ENCODE measurements around the gene INPP5D. TPM values are rescaled to one million over a fixed set of nuclear protein-coding genes. Genes with fewer than 3 reads are reported as not detected.
"Not testable (repeated sequence)": the region's sequence is repeated elsewhere in the genome, so short reads cannot be mapped to it uniquely, and the experiment has no call there.

Gene INPP5D
- total RNA-seq: 1.6 TPM

- DNase-seq (ENCODE audit: low spot score in 2 of 2) (no peak), FAIRE-seq (no peak)
Measured at GRCh38 chr2:233059797-233060500, at the start of gene INPP5D. TSS of gene INPP5D (plus strand) at chr2:233060342. CDS start at chr2:233060479, 137 bp downstream.

GRCh38 chr2:233010569-233011267 lies 49.4 kb upstream of the INPP5D start:
- FAIRE-seq (no peak), DNase-seq (ENCODE audit: low spot score in 2 of 2) (no peak)

GRCh38 chr2:233011268-233011650 lies 48.9 kb upstream of the INPP5D start:
- DNase-seq (ENCODE audit: low spot score in 2 of 2) (no peak), FAIRE-seq (no peak)

DNA sequence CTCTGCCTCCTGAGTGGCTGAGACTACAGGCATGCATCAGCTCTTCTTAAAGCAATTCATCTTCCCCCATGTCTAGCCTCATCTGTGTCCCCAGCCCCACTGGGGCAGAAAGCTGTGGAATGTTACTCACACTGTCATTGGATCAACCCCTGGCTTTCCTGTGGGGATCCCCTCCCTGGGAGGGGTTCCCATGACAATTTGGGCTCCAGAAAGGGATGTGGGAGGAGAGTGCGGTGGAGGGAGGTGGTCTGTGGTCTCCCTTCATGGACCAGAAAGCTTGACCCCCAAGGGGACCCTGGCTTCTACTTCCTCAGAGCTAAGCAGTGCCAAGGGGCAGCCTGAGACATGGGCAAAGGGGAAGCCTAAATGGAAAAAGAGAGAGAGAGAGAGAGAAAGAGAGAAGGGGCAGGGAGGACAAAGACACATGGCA lies 48.4 kb upstream of the INPP5D start:
- DNase-seq (ENCODE audit: low spot score in 2 of 2) (no peak), FAIRE-seq (no peak)

GRCh38 chr2:233012301-233012971 lies 47.7 kb upstream of the INPP5D start:
- DNase-seq (ENCODE audit: low spot score in 2 of 2) (no peak), FAIRE-seq (no peak)

- no peak for DNase-seq (ENCODE audit: low spot score in 2 of 2)
- FAIRE-seq: no peak
Measured at GRCh38 chr2:233013027-233013461, 47.1 kb upstream of the INPP5D start, which contains the start of gene NGEF. TSS of gene NGEF (minus strand) at chr2:233013256. CDS start at chr2:232974890, 38,366 bp downstream.

- FAIRE-seq (no peak), DNase-seq (ENCODE audit: low spot score in 2 of 2) (no peak)
Measured at GRCh38 chr2:233013650-233014049, 46.5 kb upstream of the INPP5D start.

DNA sequence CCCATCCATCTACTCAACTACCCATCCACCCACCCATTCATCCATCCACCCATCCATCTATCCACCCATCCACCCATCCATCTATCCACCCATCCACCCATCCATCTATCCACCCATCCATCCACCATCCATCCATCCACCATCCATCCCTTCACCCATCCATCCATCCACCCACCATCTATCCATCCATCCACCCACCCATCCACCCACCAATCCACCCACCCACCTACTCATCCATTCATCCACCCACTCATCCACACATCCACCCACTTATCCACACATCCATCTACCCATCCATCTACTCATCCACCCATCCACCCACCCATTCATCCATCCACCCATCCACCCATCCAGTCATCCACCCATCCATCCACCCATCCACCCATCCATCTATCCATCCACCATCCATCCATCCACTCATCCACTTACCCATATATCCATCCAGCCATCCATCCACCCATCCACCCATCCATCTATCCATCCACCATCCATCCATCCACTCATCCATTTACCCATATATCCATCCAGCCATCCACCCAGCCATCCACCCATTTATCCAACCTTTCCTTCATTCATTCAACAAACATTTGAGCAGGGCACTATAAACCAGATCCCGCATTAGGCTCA lies 45.0 kb upstream of the INPP5D start:
- DNase-seq (ENCODE audit: low spot score in 2 of 2) (no peak), FAIRE-seq (no peak)

- no peak for DNase-seq (ENCODE audit: low spot score in 2 of 2)
- no peak for FAIRE-seq
Measured at GRCh38 chr2:233017947-233018346, 42.2 kb upstream of the INPP5D start.

GRCh38 chr2:233019610-233020009 lies 40.5 kb upstream of the INPP5D start:
- not testable (repeated sequence) for FAIRE-seq; DNase-seq (ENCODE audit: low spot score in 2 of 2)

- FAIRE-seq (no peak), DNase-seq (ENCODE audit: low spot score in 2 of 2) (no peak)
Measured at GRCh38 chr2:233020454-233020853, 39.7 kb upstream of the INPP5D start.

DNA sequence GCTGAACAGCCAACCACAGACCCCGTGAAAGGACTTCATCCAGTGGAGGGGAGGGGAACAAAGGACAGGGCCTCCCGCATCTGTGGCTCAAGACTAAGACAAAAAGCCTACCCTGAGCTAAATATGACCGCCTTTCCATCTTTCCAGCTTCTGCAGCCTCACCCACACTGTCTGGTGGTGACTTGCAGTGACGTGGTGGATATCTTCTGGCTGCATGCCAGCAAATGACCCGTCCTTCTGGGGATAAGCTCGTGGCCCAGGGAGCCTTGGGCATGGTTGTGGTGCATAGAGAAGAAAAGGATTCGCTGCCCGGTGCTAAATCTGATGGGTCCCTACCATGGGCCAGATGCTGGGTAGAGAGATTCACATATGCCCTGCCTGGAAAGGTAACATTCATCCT lies 38.4 kb upstream of the INPP5D start:
- FAIRE-seq (no peak), DNase-seq (ENCODE audit: low spot score in 2 of 2) (no peak)

DNA sequence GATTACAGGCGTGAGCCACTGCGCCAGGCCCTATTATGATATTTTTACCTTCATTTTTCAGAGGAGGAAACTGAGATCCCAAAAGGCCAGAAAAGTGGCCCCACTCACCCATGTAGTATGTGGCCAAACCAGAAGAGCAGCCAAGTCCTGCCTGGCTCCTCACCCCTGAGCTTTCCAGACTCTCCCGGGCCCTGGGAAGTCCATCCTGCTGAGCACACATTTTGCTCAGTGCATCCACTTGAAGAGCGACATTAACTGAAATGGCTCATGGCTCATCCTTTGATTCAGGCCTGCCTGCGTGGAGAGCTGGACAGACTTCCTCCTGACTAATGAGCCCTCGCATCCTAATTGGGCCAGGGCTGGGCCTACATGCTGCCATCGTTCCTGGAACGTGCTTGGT lies 37.6 kb upstream of the INPP5D start:
- FAIRE-seq: no peak

DNA sequence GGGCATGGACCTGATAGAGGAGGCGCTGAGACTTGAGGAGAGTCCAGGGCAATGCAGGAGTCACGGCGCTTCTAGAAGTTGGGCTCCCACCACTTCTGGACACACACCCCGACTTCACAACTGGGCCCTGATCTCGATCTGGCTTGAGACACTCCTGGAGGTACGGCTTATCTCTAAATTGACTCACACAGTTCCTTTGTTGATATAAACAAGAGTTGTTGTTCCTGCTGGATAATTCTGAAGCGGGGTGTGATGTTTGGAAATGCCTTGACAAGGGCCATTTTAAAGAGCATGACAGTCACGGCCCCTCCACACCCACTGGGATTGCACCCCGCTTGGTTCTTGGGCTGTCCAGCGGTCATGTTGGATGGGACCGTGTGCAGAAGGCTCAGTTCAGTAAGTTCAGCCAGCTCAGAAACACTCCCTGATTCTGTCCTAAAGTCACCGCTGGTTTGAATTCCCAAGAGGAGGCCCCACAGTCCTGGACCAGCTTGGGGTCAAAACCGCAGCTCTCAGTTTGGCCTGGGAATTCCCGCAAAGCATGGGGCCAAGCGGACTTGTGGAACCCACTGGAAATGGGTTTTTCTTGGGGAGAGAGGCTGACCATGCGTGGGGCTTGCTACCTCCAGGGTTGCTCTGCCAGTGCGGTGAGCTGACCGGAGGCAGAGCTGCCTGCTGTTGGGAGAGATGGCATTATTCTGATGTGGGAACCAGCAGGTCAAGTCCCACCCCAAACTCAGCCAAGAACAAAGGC lies 37.0 kb upstream of the INPP5D start:
- DNase-seq (ENCODE audit: low spot score in 2 of 2): no peak
- no peak for FAIRE-seq

More for the DNA sequence above, 37.6 kb upstream of the INPP5D start:
- DNase-seq (ENCODE audit: low spot score in 2 of 2): no peak

DNA sequence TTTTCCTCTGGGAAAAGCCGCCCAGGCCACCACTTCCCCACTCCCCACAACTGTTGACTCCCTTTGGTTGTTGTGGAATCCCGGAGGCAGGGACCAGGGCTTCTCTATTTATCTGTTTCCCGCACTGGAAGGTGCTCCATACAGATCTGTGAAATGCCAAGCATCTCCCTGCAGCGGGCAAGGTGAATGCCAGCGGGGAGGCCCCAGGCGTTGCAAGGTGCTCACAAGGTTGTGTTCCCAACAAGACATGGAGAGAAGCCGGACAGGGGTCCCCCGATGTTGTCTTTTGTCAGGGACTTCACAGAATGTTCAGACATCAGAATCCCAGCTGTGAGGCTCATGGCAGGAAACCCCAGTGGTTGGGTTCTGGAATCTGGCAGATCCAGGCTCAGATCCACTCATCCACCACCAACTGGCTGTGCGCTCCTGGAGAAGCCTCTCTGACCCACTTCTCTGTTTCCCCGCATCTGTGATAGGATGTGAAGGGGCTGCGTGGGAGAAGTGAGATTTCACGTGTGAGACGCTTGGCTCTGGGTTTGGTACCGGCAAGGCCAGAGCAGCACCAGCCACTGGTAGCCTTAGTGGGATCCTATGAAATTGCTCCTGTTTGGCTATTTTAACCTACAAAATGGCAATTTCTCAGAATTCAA lies 36.3 kb upstream of the INPP5D start:
- FAIRE-seq (no peak), DNase-seq (ENCODE audit: low spot score in 2 of 2) (no peak)

DNA sequence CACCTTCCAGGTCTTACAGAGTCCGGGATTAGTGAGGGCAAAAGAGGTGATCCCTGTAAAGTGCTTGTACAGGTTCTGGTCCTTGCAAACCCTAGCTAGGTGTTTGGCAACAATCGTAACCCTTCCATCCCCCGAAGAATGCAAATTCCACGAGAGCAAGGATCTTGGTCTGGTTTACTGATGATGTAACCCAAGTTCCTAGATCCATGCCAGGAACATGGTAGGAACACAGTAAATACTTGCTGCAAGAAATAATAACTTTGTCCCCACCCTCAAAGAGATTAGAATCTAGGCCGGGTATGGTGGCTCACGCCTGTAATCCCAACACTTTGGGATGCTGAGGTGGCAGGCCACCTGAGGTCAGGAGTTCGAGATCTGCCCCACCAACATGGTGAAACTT lies 34.4 kb upstream of the INPP5D start:
- no peak for FAIRE-seq
- no peak for DNase-seq (ENCODE audit: low spot score in 2 of 2)

- DNase-seq (ENCODE audit: low spot score in 2 of 2): no peak
- no peak for FAIRE-seq
Measured at GRCh38 chr2:233026198-233026813, 33.8 kb upstream of the INPP5D start.

DNA sequence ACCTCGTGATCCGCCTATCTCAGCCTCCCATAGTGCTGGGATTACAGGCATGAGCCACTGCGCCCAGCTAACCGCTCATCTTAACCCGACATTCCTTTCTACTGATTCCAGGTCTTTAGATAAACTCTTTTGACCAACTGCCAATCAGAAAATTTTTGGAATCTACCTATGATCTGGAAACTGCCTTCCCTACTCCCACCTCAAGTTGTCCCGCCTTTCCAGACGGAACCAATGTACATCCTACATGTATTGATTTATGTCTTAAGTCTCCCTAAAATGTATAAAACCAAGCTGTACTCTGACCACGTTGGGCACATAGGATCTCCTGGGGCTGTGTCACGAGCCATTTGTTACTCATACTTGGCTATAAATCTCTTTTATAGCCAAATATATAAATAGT lies 30.8 kb upstream of the INPP5D start:
- no peak for FAIRE-seq
- DNase-seq (ENCODE audit: low spot score in 2 of 2): no peak
